ENCODE data around the gene GNG12. TPM values are rescaled to one million over a fixed set of nuclear protein-coding genes. Genes with fewer than 3 reads are reported as not detected.

GNG12 gene
- total RNA-seq, 3 donors from 2014 or later = 85.0 to 191 (median 158) TPM

GRCh38 chr1:67736750-67737149, 96.5 kb downstream of the GNG12 start:
- Histone ChIP-seq H3K4me1 (ENCODE audit: low read depth) (peaks cover 28% of the 10 kb centered on the region), H3K4me3 (no peak overlapping the region), H3K36me3 (ENCODE audit: low read depth) (no peaks in the 10 kb centered on the region), H3K9me3 (no peaks in the 10 kb centered on the region)
- no peak for TF ChIP-seq CTCF (IDR thresholded peaks at IDR 0.05)
- ATAC-seq = no peak
- DNase-seq = no peak
- intact Hi-C loops (cut with DNase I, micrococcal nuclease) = no loop called here

- TF ChIP-seq CTCF (IDR thresholded peaks at IDR 0.05) = no peak
- ATAC-seq (peak; percentile 93), DNase-seq (peak; percentile 80 to 87 (median 81))
- no peaks in the 10 kb centered on the region for H3K36me3 ChIP-seq (ENCODE audit: low read depth)
- H3K9me3 ChIP-seq = no peaks in the 10 kb centered on the region
- intact Hi-C loops (cut with DNase I, micrococcal nuclease) = no loop called here
- H3K4me1 ChIP-seq (ENCODE audit: low read depth) = peaks cover 23% of the 10 kb centered on the region
- H3K4me3 ChIP-seq = no peak overlapping the region
Observed at GRCh38 chr1:67735806-67736627, 97.2 kb downstream of the GNG12 start.

GRCh38 chr1:67735206-67735605, 98.1 kb downstream of the GNG12 start:
- peaks cover 20% of the 10 kb centered on the region for H3K4me1 ChIP-seq (ENCODE audit: low read depth)
- no peak for TF ChIP-seq CTCF (IDR thresholded peaks at IDR 0.05)

GRCh38 chr1:67734323-67734690, 99.0 kb downstream of the GNG12 start:
- intact Hi-C loops (cut with DNase I, micrococcal nuclease) = no loop called here

More at GRCh38 chr1:67735206-67735605, 98.1 kb downstream of the GNG12 start:
- no peak for DNase-seq
- Histone ChIP-seq H3K36me3 (ENCODE audit: low read depth) (no peaks in the 10 kb centered on the region), H3K4me3 (no peak overlapping the region), H3K9me3 (no peaks in the 10 kb centered on the region)
- intact Hi-C loops (cut with DNase I, micrococcal nuclease) = no loop called here
- ATAC-seq = no peak

GRCh38 chr1:67733681-67734322, 99.5 kb downstream of the GNG12 start:
- peaks cover 20% of the 10 kb centered on the region for H3K4me1 ChIP-seq (ENCODE audit: low read depth)
- no peak for DNase-seq
- intact Hi-C loops (cut with DNase I, micrococcal nuclease) = no loop called here
- no peak overlapping the region for H3K4me3 ChIP-seq
- no peaks in the 10 kb centered on the region for H3K36me3 ChIP-seq (ENCODE audit: low read depth)
- H3K9me3 ChIP-seq = no peaks in the 10 kb centered on the region
- ATAC-seq = no peak
- no peak for TF ChIP-seq CTCF (IDR thresholded peaks at IDR 0.05)

More at GRCh38 chr1:67734323-67734690, 99.0 kb downstream of the GNG12 start:
- H3K36me3 ChIP-seq (ENCODE audit: low read depth) = no peaks in the 10 kb centered on the region
- DNase-seq = no peak
- no peak for ATAC-seq
- peaks cover 20% of the 10 kb centered on the region for H3K4me1 ChIP-seq (ENCODE audit: low read depth)
- no peak overlapping the region for H3K4me3 ChIP-seq
- no peak for TF ChIP-seq CTCF (IDR thresholded peaks at IDR 0.05)
- H3K9me3 ChIP-seq = no peaks in the 10 kb centered on the region

Measured in mucosa of descending colon (tissue), 3 donors.